SK-N-SH (cell line): ENCODE data around the gene HAUS8. TPM values are rescaled to one million over a fixed set of nuclear protein-coding genes. Genes with fewer than 3 reads are reported as not detected.

ENCODE experiments used
- CTCF ChIA-PET: fragments of 300-600, 350-600 bp; formaldehyde crosslinking; extraction: SDS; loops from one replicate; lab custom pipeline; 2021; lab: Yijun Ruan, JAX
- POLR2A ChIA-PET: fragments of 350-600 bp; sonication (Branson Sonifier 250); formaldehyde crosslinking; extraction: SDS; loops from one replicate; lab custom pipeline; 2020; ENCODE audit warnings: antibody characterized with exemption, inconsistent platforms; lab: Yijun Ruan, JAX
- DNase-seq: peaks from one replicate; pipeline ENCODE4 v3.0.0; 2012
- H2AFZ ChIP-seq: fragments of 200-600 bp; sonication (generic); 2 replicates; pipeline ENCODE4 v1.8.1; 2016; ENCODE audit warnings: antibody characterized with exemption, mild to moderate bottlenecking, low read depth
- H3F3A ChIP-seq: fragments of 200-600 bp; sonication (generic); replicated peaks from 2 replicates; pipeline ENCODE3; 2016; ENCODE audit warnings: antibody characterized with exemption, mild to moderate bottlenecking; ENCODE audit not compliant: insufficient read depth
- H3K27ac ChIP-seq, 2 experiments: fragments of 200-500 bp in 1 of 2; fragments of 200-600 bp in 1 of 2; sonication (Bioruptor generic) in 1 of 2; sonication (generic), shearing (Covaris generic) in 1 of 2; 2 replicates each; pipeline versions ENCODE4 v1.5.1 to v1.6.1; 2014 to 2016; ENCODE audit warnings: low read depth in 2 of 2, inconsistent platforms in 1 of 2, low read length in 1 of 2, mild to moderate bottlenecking in 1 of 2, mixed read lengths in 1 of 2
- H3K27me3 ChIP-seq: fragments of 200-600 bp; sonication (generic), shearing (Covaris generic); 2 replicates; pipeline ENCODE4 v1.6.1; 2016; ENCODE audit warnings: mixed run types; ENCODE audit not compliant: insufficient read depth
- H3K36me3 ChIP-seq, 2 experiments: fragments of 200-500 bp in 1 of 2; fragments of 200-600 bp in 1 of 2; sonication (Bioruptor generic) in 1 of 2; sonication (generic) in 1 of 2; replicated peaks in 1 of 2; 2 replicates each; pipeline versions ENCODE3 to v1.5.1; 2014 to 2016; ENCODE audit warnings: low read length in 1 of 2, mild to moderate bottlenecking in 1 of 2; ENCODE audit not compliant: insufficient read depth in 2 of 2, control insufficient read depth in 1 of 2
- H3K4me1 ChIP-seq, 2 experiments: fragments of 200-500 bp in 1 of 2; fragments of 200-600 bp in 1 of 2; sonication (Bioruptor generic) in 1 of 2; sonication (generic), shearing (Covaris generic) in 1 of 2; 2 replicates each; pipeline versions ENCODE4 v1.5.1 to v1.6.1; 2014 to 2016; ENCODE audit warnings: low read depth in 1 of 2, low read length in 1 of 2, mixed run types in 1 of 2; ENCODE audit not compliant: insufficient read depth in 2 of 2, control insufficient read depth in 1 of 2
- H3K4me2 ChIP-seq: fragments of 200-600 bp; sonication (generic), shearing (Covaris generic); 2 replicates; pipeline ENCODE4 v1.6.1; 2017; ENCODE audit warnings: mixed run types
- H3K4me3 ChIP-seq, 2 experiments: fragments of 200-500 bp in 1 of 2; fragments of 200-600 bp in 1 of 2; sonication (Bioruptor generic) in 1 of 2; sonication (generic), shearing (Covaris generic) in 1 of 2; 2 replicates each; pipeline versions ENCODE4 v1.5.1 to v1.8.1; 2014 to 2016; ENCODE audit warnings: low read depth in 2 of 2, inconsistent platforms in 1 of 2, low read length in 1 of 2, mild to moderate bottlenecking in 1 of 2, mixed read lengths in 1 of 2, moderate library complexity in 1 of 2
- H3K79me2 ChIP-seq: fragments of 200-600 bp; sonication (generic); 2 replicates; pipeline ENCODE4 v1.8.1; 2017; ENCODE audit warnings: mild to moderate bottlenecking; ENCODE audit not compliant: insufficient read depth
- H3K9ac ChIP-seq: fragments of 200-600 bp; sonication (generic); 2 replicates; pipeline ENCODE4 v1.6.1; 2017; ENCODE audit warnings: mixed run types
- H3K9me2 ChIP-seq: fragments of 200-600 bp; sonication (generic); 2 replicates; pipeline ENCODE4 v1.6.1; 2017; ENCODE audit warnings: mixed run types
- H3K9me3 ChIP-seq: fragments of 200-600 bp; sonication (generic); 2 replicates; pipeline ENCODE4 v1.6.1; 2017; ENCODE audit warnings: mixed run types, mild to moderate bottlenecking, moderate library complexity
- H4K20me1 ChIP-seq: fragments of 200-600 bp; sonication (generic); 2 replicates; pipeline ENCODE4 v1.6.1; 2017; ENCODE audit warnings: mild to moderate bottlenecking, mixed run types; ENCODE audit not compliant: insufficient read depth
- ELF1 ChIP-seq: IDR thresholded peaks from 2 replicates; pipeline ENCODE4 v1.4.0; 2012
- EP300 ChIP-seq, 2 experiments: IDR thresholded peaks; 2 replicates each; pipeline versions ENCODE4 v1.4.0 to v1.6.1; 2012; ENCODE audit warnings: borderline replicate concordance in 1 of 2, low read depth in 1 of 2, low read length in 1 of 2
- EZH2phosphoT487 ChIP-seq: fragments of 200-600 bp; sonication (generic); IDR thresholded peaks from 2 replicates; pipeline ENCODE4 v1.6.1; 2017; ENCODE audit warnings: low read depth, mixed run types, mild to moderate bottlenecking, antibody characterized with exemption, moderate library complexity, borderline replicate concordance
- FOSL2 ChIP-seq: IDR thresholded peaks from 2 replicates; pipeline ENCODE4 v1.4.0; 2012; ENCODE audit warnings: low read depth, mild to moderate bottlenecking, moderate library complexity, borderline replicate concordance
- FOXM1 ChIP-seq: IDR thresholded peaks from 2 replicates; pipeline ENCODE4 v1.4.0; 2012; ENCODE audit warnings: low read depth, mild to moderate bottlenecking
- GABPA ChIP-seq: IDR thresholded peaks from 2 replicates; pipeline ENCODE4 v1.4.0; 2012; ENCODE audit warnings: low read depth, mild to moderate bottlenecking
- GATA2 ChIP-seq: sonication (generic); formaldehyde crosslinking; IDR thresholded peaks from 2 replicates; pipeline ENCODE4 v1.5.0; 2020; ENCODE audit warnings: mild to moderate bottlenecking, missing genetic modification reagents
- IRF3 ChIP-seq: fragments of 150-350 bp; IDR thresholded peaks from 2 replicates; pipeline ENCODE4 v1.6.1; 2016; ENCODE audit warnings: mild to moderate bottlenecking, low read depth, low read length
- MAX ChIP-seq: IDR thresholded peaks from 2 replicates; pipeline ENCODE4 v1.4.0; 2012; ENCODE audit warnings: low read depth
- MEF2A ChIP-seq: IDR thresholded peaks from 2 replicates; pipeline ENCODE4 v1.4.0; 2012; ENCODE audit warnings: low read depth, borderline replicate concordance
- MXI1 ChIP-seq: IDR thresholded peaks from 2 replicates; pipeline ENCODE4 v1.6.1; 2012; ENCODE audit warnings: mild to moderate bottlenecking, low read depth, low read length, improper control_type of control experiment
- PBX3 ChIP-seq: IDR thresholded peaks from 2 replicates; pipeline ENCODE4; 2012
- REST ChIP-seq: IDR thresholded peaks from 2 replicates; pipeline ENCODE4 v1.6.1; 2012; ENCODE audit warnings: mild to moderate bottlenecking, low read depth, low read length, moderate library complexity
- SIN3A ChIP-seq: IDR thresholded peaks from 2 replicates; pipeline ENCODE4 v1.6.1; 2012; ENCODE audit warnings: low read depth, mild to moderate bottlenecking, low read length, moderate library complexity, borderline replicate concordance
- SMC3 ChIP-seq: IDR thresholded peaks from 2 replicates; pipeline ENCODE4 v1.6.1; 2012; ENCODE audit warnings: low read depth, low read length, improper control_type of control experiment
- TCF12 ChIP-seq: IDR thresholded peaks from 2 replicates; pipeline ENCODE4 v1.4.0; 2012
- TEAD4 ChIP-seq: IDR thresholded peaks from 2 replicates; pipeline ENCODE4 v1.4.0; 2012; ENCODE audit warnings: mild to moderate bottlenecking, borderline replicate concordance; ENCODE audit not compliant: insufficient read depth
- USF1 ChIP-seq: IDR thresholded peaks from 2 replicates; pipeline ENCODE4 v1.4.0; 2012; ENCODE audit warnings: low read depth, borderline replicate concordance
- WGBS: methylation state at CpG from one replicate; pipeline ENCODE4 v1.1.6; 2017; ENCODE audit warnings: low lambda C conversion rate; 5-methylcytosine and 5-hydroxymethylcytosine counted together
- polyA plus RNA-seq, 3 experiments: library from polyadenylated mRNA; depleted of rRNA; stranded (reverse); fragments of >200 nt; gene quantifications; 2 replicates each; pipeline ENCODE4 v1.2.3, GENCODE V29; 2012
- TF ChIP-seq, protein P1 (sequence below): IDR thresholded peaks from 2 replicates; pipeline ENCODE4 v1.4.0; 2012; ENCODE audit warnings: low read depth, borderline replicate concordance

HAUS8 gene
- polyA plus RNA-seq, 1 of the 3 experiments (the other 2 are of a cell fraction): 9.6 TPM

- Histone ChIP-seq H3F3A (peaks cover 7% of the 10 kb centered on the region), H3K9ac (no peak overlapping the region), H3K27ac (no peak overlapping the region), H3K9me3 (0 out of 2 replicates have a peak, but pooled peaks cover 4% of the 10 kb centered on the region), H3K79me2 (peaks cover 34% of the 10 kb centered on the region), H2AFZ (no peak overlapping the region), H3K4me3 (no peak overlapping the region), H3K9me2 (no peaks in the 10 kb centered on the region), H3K36me3 (peaks cover 19 to 44% of the 10 kb centered on the region in 2 experiments), H4K20me1 (no peaks in the 10 kb centered on the region), H3K4me1 (no peaks in the 10 kb centered on the region), H3K27me3 (no peaks in the 10 kb centered on the region), H3K4me2 (no peak overlapping the region)
- DNase-seq: no peak
- ChIA-PET POLR2A (no interaction called here), CTCF (interaction anchor here (1.4 kb wide), 1 partner anchor 9 kb away, joined by 9 read pairs; no protein-coding TSS in a partner anchor)
- no peak for TF ChIP-seq SIN3A
- TF ChIP-seq MEF2A: no peak
- TF ChIP-seq USF1: no peak
- TF ChIP-seq EZH2phosphoT487: no peak
- TF ChIP-seq TCF12: no peak
- no peak for TF ChIP-seq IRF3
- TF ChIP-seq REST: no peak
- TF ChIP-seq FOSL2: no peak
- TF ChIP-seq GABPA: no peak
- no peak for TF ChIP-seq GATA2 (CRISPR knock-in tag)
- no peak for TF ChIP-seq MXI1
- TF ChIP-seq MAX: no peak
- no peak for TF ChIP-seq SMC3
- no peak for TF ChIP-seq PBX3
- TF ChIP-seq TEAD4: no peak
- no peak for TF ChIP-seq FOXM1
- no peak for TF ChIP-seq EP300 (IDR thresholded peaks at IDR 0.05; ENCODE audit: borderline replicate concordance in 1 of 2, low read depth in 1 of 2, low read length in 1 of 2)
- no peak for TF ChIP-seq ELF1
- TF ChIP-seq, protein P1, sequence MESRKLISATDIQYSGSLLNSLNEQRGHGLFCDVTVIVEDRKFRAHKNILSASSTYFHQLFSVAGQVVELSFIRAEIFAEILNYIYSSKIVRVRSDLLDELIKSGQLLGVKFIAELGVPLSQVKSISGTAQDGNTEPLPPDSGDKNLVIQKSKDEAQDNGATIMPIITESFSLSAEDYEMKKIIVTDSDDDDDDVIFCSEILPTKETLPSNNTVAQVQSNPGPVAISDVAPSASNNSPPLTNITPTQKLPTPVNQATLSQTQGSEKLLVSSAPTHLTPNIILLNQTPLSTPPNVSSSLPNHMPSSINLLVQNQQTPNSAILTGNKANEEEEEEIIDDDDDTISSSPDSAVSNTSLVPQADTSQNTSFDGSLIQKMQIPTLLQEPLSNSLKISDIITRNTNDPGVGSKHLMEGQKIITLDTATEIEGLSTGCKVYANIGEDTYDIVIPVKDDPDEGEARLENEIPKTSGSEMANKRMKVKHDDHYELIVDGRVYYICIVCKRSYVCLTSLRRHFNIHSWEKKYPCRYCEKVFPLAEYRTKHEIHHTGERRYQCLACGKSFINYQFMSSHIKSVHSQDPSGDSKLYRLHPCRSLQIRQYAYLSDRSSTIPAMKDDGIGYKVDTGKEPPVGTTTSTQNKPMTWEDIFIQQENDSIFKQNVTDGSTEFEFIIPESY: no peak
- WGBS: 100% methylated on average over 7 of the region's 7 CpGs
These were observed 13.6 kb downstream of the HAUS8 start for GRCh38 chr19:17061691-17062090.
